CD8-positive, alpha-beta memory T cell (primary cell): ENCODE data around the gene EWSR1. TPM values are rescaled to one million over a fixed set of nuclear protein-coding genes. Genes with fewer than 3 reads are reported as not detected.

Experiments used
- CTCF ChIA-PET: fragments of 350-600 bp; sonication (Branson Sonifier 250); formaldehyde crosslinking; loops from one replicate; lab custom pipeline; 2021; ENCODE audit warnings: antibody characterized with exemption; lab: Charles Lee
- POLR2A ChIA-PET: fragments of 350-600 bp; sonication (Branson Sonifier 250); formaldehyde crosslinking; loops from one replicate; lab custom pipeline; 2021; ENCODE audit warnings: antibody characterized with exemption; lab: Charles Lee
- DNase-seq, 5 donors: peaks; one replicate each; pipeline versions ENCODE4 v3.0.0 to v3.0.0-alpha.2; 2020 to 2022; ENCODE audit warnings: mixed read lengths in 1 of 5
- H3K27ac ChIP-seq: one replicate; pipeline ENCODE4 v1.7.0; 2013; ENCODE audit warnings: low read depth, mild to moderate bottlenecking, low read length, moderate library complexity
- H3K27me3 ChIP-seq: 2 replicates; pipeline ENCODE4 v1.7.0; 2013; ENCODE audit warnings: low read length, mild to moderate bottlenecking; ENCODE audit not compliant: insufficient read depth, poor library complexity, severe bottlenecking
- H3K36me3 ChIP-seq: 2 replicates; pipeline ENCODE4 v1.7.0; 2013; ENCODE audit warnings: mild to moderate bottlenecking, low read length, moderate library complexity; ENCODE audit not compliant: insufficient read depth
- H3K4me1 ChIP-seq: 2 replicates; pipeline ENCODE4 v1.7.0; 2013; ENCODE audit warnings: mild to moderate bottlenecking, low read length, moderate library complexity; ENCODE audit not compliant: insufficient read depth
- H3K4me3 ChIP-seq: 2 replicates; pipeline ENCODE4 v1.7.0; 2013; ENCODE audit warnings: mild to moderate bottlenecking, low read length
- H3K9me3 ChIP-seq: 2 replicates; pipeline ENCODE4 v1.7.0; 2013; ENCODE audit warnings: mild to moderate bottlenecking, low read length
- H3K27ac Mint-ChIP-seq, 8 donors: one replicate each; pipeline ENCODE4 v1.8.0; 2020 to 2021; ENCODE audit warnings: mixed read lengths in 8 of 8, mild to moderate bottlenecking in 6 of 8, inconsistent platforms in 3 of 8, moderate library complexity in 3 of 8
- H3K27me3 Mint-ChIP-seq, 2 donors: one replicate each; pipeline ENCODE4 v1.8.0; 2020 to 2021; ENCODE audit warnings: mixed read lengths in 2 of 2, mild to moderate bottlenecking in 1 of 2, moderate library complexity in 1 of 2
- H3K36me3 Mint-ChIP-seq, 3 donors: one replicate each; pipeline ENCODE4 v1.8.0; 2020 to 2021; ENCODE audit warnings: mixed read lengths in 3 of 3, inconsistent platforms in 1 of 3, mild to moderate bottlenecking in 1 of 3
- H3K4me1 Mint-ChIP-seq, 3 donors: one replicate each; pipeline ENCODE4 v1.8.0; 2020 to 2021; ENCODE audit warnings: mixed read lengths in 3 of 3, inconsistent platforms in 1 of 3, mild to moderate bottlenecking in 1 of 3
- H3K4me3 Mint-ChIP-seq, 7 donors: one replicate each; pipeline ENCODE4 v1.8.0; 2020 to 2021; ENCODE audit warnings: mixed read lengths in 7 of 7, mild to moderate bottlenecking in 6 of 7, moderate library complexity in 4 of 7, inconsistent platforms in 2 of 7
- H3K9me3 Mint-ChIP-seq, 5 donors: one replicate each; pipeline ENCODE4 v1.8.0; 2020 to 2022; ENCODE audit warnings: mixed read lengths in 5 of 5, mild to moderate bottlenecking in 3 of 5, moderate library complexity in 2 of 5, inconsistent platforms in 1 of 5
- polyA plus RNA-seq: library from polyadenylated mRNA; unstranded; fragments of 300-500 nt; fragmentation: Illumina TruSeq; gene quantifications from one replicate; pipeline ENCODE4 v1.2.3, GENCODE V29; 2021
- total RNA-seq, 2 experiments: library from RNA; stranded (reverse); gene quantifications; one replicate each; pipeline ENCODE4 v1.2.3, GENCODE V29; 2021

The EWSR1 gene
- total and polyA plus RNA-seq, 3 experiments from 2014 or later = 219 to 327 (median 312) TPM

DNA sequence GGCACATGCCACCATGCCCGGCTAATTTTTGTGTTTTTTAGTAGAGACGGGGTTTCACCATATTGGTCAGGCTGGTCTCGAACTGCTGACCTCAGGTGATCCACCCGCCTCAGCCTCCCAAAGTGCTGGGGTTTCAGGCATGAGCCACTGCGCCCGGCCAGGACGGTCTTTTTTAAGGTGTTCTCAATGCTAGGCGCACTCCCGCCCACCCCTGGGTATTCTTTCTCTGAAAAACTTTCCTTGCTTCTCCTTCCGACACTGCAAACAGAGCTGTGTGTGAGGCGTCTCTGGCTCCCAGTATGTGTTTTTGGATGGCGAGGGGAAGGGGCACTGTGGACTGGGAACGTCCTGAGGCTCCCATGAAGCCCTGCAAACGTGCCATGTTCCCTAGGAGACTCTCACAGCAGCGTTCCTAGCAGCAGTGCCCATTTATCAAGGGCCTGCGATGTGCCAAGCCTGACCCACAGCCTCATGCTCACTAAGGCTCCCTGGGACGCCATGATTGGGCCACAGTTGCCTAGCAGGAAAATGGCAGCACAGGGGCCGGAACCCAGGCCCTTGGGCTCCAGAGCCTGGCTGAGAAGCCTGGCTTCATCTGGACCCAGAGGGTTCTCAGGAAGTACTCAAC is 49.9 kb downstream of the EWSR1 start:
- Histone ChIP-seq H3K4me1 (peaks cover 11% of the 10 kb centered on the region), H3K9me3 (no peaks in the 10 kb centered on the region), H3K36me3 (no peaks in the 10 kb centered on the region), H3K27ac (no peak overlapping the region), H3K27me3 (peaks cover 15% of the 10 kb centered on the region), H3K4me3 (no peak overlapping the region)
- no peaks in the 10 kb centered on the region for H3K9me3 Mint-ChIP-seq
- POLR2A ChIA-PET = no interaction called here
- H3K4me3 Mint-ChIP-seq = peak overlapping the region in 1 of 7 donors; percentile 40
- peaks cover 21 to 29% of the 10 kb centered on the region in 2 donors for H3K27me3 Mint-ChIP-seq
- H3K4me1 Mint-ChIP-seq = peaks cover 13 to 24% (median 15%) of the 10 kb centered on the region in 3 donors
- CTCF ChIA-PET = no interaction called here
- DNase-seq = no peak
- no peaks in the 10 kb centered on the region for H3K36me3 Mint-ChIP-seq
- no peak overlapping the region for H3K27ac Mint-ChIP-seq

DNA sequence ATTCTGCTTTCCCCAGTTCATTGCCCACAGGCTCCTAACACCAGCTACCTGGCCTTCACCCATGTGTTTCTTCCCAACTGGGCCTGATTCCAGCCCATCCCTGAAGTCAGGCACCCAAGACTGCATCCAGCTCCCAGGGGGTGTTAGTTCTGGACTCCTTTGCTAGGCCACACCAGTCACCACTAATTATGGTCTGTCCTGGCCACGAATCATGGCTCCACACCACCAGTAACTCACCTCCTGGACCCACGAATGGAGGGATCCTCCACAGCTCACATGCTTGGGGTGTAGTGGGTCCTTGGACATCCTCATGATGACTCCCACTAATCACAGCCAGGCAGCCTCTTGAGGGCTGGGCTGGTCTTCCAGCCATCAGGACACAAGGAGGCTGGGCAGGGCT is 51.0 kb downstream of the EWSR1 start:
- DNase-seq = no peak
- Mint-ChIP-seq H3K27me3 (peaks cover 14 to 17% of the 10 kb centered on the region in 2 donors), H3K4me1 (peaks cover 7 to 14% (median 11%) of the 10 kb centered on the region in 3 donors), H3K9me3 (no peaks in the 10 kb centered on the region), H3K27ac (no peak overlapping the region), H3K36me3 (no peaks in the 10 kb centered on the region), H3K4me3 (no peak overlapping the region)
- CTCF ChIA-PET = no interaction called here
- Histone ChIP-seq H3K36me3 (no peaks in the 10 kb centered on the region), H3K27me3 (peaks cover 6% of the 10 kb centered on the region), H3K27ac (no peak overlapping the region), H3K9me3 (no peaks in the 10 kb centered on the region), H3K4me3 (no peak overlapping the region), H3K4me1 (peaks cover 7% of the 10 kb centered on the region)
- POLR2A ChIA-PET = no interaction called here

DNA sequence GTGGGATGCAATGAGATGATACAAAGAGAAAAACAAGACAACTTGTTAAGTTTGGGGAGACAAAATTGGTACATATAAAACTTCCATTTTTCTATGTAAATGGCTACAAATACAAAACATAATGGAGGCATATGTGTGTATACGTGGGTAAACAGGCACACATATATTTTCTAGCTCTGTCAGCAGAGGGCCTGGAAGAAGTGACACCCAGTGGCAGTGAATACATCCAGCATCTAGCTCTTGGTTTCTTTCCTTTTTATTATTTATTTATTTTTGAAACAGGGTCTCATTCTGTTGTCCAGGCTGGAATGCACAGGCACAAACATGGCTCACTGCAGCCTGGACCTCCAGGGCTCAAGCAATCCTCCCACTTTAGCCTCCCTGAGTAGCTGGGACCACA is 52.5 kb downstream of the EWSR1 start:
- Mint-ChIP-seq H3K27me3 (peaks cover 8 to 9% of the 10 kb centered on the region in 2 donors), H3K9me3 (no peaks in the 10 kb centered on the region), H3K4me3 (no peak overlapping the region), H3K4me1 (peaks cover 0 to 6% (median 5%) of the 10 kb centered on the region in 3 donors), H3K27ac (peak overlapping the region in 1 of 8 donors; percentile 65), H3K36me3 (no peaks in the 10 kb centered on the region)
- H3K9me3 ChIP-seq = no peaks in the 10 kb centered on the region
- H3K36me3 ChIP-seq = no peaks in the 10 kb centered on the region
- H3K27me3 ChIP-seq = no peaks in the 10 kb centered on the region
- DNase-seq = no peak
- ChIA-PET POLR2A (no interaction called here), CTCF (no interaction called here)
- H3K4me3 ChIP-seq = no peak overlapping the region
- no peaks in the 10 kb centered on the region for H3K4me1 ChIP-seq
- no peak overlapping the region for H3K27ac ChIP-seq

DNA sequence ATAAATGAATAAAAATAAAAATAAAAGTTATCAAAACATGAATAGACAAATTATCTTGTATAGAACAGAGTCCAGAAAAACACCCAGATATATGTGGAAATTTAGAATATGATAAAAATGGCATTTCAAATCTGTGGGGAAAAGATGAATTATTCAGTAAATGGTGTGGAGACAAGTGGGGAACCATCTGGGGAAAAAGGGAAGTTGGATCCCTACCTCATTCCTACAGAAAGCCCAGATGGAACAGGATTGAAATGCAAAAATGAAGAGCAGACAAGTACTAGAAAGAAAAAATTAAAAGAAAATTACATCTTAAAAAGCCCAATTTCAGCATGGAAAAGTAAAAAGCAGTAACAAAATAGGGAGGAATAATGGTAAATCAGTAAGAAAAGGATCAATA is 55.6 kb downstream of the EWSR1 start:
- no peaks in the 10 kb centered on the region for H3K27me3 ChIP-seq
- H3K4me3 ChIP-seq = no peak overlapping the region
- CTCF ChIA-PET = no interaction called here
- H3K27ac ChIP-seq = no peak overlapping the region
- DNase-seq = no peak
- Mint-ChIP-seq H3K9me3 (no peaks in the 10 kb centered on the region), H3K36me3 (peaks cover 0 to 19% (median 0%) of the 10 kb centered on the region in 3 donors), H3K4me3 (no peak overlapping the region), H3K27ac (peak overlapping the region in 2 of 8 donors; percentile 19 to 85), H3K27me3 (no peaks in the 10 kb centered on the region), H3K4me1 (no peaks in the 10 kb centered on the region)
- H3K36me3 ChIP-seq = no peaks in the 10 kb centered on the region
- POLR2A ChIA-PET = no interaction called here
- H3K9me3 ChIP-seq = no peaks in the 10 kb centered on the region
- H3K4me1 ChIP-seq = no peaks in the 10 kb centered on the region

DNA sequence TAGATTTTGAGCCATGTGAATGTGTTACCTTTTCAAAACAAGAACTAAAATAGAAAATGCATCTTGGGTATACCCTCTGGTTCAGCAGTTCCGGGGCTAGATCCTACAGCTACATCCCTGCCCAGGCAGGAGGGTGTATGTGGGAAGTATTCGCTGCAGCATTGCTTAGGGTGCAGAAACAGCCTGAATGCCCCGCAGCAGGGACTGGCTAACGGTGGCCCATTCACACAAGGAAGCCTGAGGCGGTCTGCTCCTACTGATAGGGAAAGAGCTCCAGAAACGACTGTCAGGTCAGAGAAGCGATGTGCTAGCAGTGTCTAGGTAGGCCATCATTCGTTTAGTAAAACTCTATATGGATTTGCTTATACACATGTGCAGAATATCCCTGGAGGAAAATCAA is 57.3 kb downstream of the EWSR1 start:
- no peaks in the 10 kb centered on the region for H3K4me1 Mint-ChIP-seq
- Histone ChIP-seq H3K9me3 (no peaks in the 10 kb centered on the region), H3K4me1 (no peaks in the 10 kb centered on the region), H3K27me3 (no peaks in the 10 kb centered on the region), H3K36me3 (no peaks in the 10 kb centered on the region), H3K27ac (no peak overlapping the region), H3K4me3 (no peak overlapping the region)
- H3K4me3 Mint-ChIP-seq = no peak overlapping the region
- H3K27ac Mint-ChIP-seq = peak overlapping the region in 3 of 8 donors; percentile 6 to 47 (median 45)
- CTCF ChIA-PET = no interaction called here
- H3K9me3 Mint-ChIP-seq = no peaks in the 10 kb centered on the region
- DNase-seq = no peak
- H3K36me3 Mint-ChIP-seq = peaks cover 0 to 34% (median 2%) of the 10 kb centered on the region in 3 donors
- H3K27me3 Mint-ChIP-seq = no peaks in the 10 kb centered on the region
- POLR2A ChIA-PET = no interaction called here

DNA sequence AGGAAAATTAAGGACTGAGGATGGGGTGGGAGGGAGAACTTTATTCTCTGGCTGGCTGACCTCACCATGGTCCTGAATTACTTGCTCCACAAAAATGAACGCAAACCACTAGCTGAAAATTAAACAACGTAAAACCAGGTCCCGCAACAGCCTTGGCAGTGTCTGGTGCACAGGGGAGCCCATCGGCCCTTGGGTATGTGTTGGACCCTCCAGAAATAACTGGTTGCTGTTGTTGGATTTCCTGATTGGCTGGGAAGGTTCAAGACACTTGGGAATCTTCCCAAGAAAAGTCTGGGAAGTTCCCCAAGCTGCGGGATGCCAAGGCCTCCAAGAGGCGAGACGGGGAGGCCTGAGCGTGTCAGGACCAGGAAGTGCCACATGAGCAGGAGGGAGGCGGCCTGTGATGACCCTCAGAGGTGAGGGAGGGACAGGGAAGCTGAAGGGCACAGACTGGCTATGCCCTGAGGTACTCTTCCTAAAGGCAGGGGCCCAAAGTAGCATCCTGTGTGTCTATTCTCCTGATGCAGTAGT is 57.8 kb downstream of the EWSR1 start:
- peaks cover 0 to 39% (median 2%) of the 10 kb centered on the region in 3 donors for H3K36me3 Mint-ChIP-seq
- no peaks in the 10 kb centered on the region for H3K27me3 ChIP-seq
- H3K27ac Mint-ChIP-seq = peak overlapping the region in 1 of 8 donors; percentile 6
- POLR2A ChIA-PET = no interaction called here
- no peak overlapping the region for H3K4me3 ChIP-seq
- H3K4me1 ChIP-seq = no peaks in the 10 kb centered on the region
- CTCF ChIA-PET = no interaction called here
- no peak overlapping the region for H3K27ac ChIP-seq
- no peaks in the 10 kb centered on the region for H3K27me3 Mint-ChIP-seq
- H3K36me3 ChIP-seq = no peaks in the 10 kb centered on the region
- H3K4me1 Mint-ChIP-seq = no peaks in the 10 kb centered on the region
- H3K9me3 Mint-ChIP-seq = no peaks in the 10 kb centered on the region
- no peak overlapping the region for H3K4me3 Mint-ChIP-seq
- no peak for DNase-seq
- H3K9me3 ChIP-seq = no peaks in the 10 kb centered on the region

DNA sequence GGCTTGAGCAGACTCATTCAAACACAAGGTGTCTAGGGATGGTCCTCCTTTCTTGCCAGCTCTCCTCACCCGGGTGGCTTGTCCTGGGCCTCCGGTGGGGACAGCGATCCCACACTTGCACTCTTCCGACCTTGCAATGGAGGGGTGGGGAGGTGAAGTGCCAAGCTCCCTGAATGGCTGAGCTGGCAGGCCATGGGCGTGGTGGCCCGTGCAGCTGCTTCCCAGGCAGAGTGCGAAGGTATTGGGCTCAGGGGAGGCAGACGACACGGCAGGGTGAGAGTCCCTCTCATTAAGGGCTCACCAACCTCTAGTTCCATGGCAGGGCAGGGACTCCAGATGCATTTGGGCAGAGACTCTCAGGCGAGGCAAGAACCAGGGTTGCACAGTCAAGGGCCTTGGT is 58.4 kb downstream of the EWSR1 start:
- Mint-ChIP-seq H3K9me3 (no peaks in the 10 kb centered on the region), H3K27me3 (no peaks in the 10 kb centered on the region), H3K4me3 (no peak overlapping the region), H3K27ac (peak overlapping the region in 1 of 8 donors; percentile 29), H3K4me1 (no peaks in the 10 kb centered on the region), H3K36me3 (peaks cover 0 to 45% (median 2%) of the 10 kb centered on the region in 3 donors)
- ChIA-PET CTCF (no interaction called here), POLR2A (no interaction called here)
- H3K27ac ChIP-seq = no peak overlapping the region
- H3K4me1 ChIP-seq = no peaks in the 10 kb centered on the region
- no peaks in the 10 kb centered on the region for H3K36me3 ChIP-seq
- no peaks in the 10 kb centered on the region for H3K27me3 ChIP-seq
- H3K9me3 ChIP-seq = no peaks in the 10 kb centered on the region
- no peak for DNase-seq
- no peak overlapping the region for H3K4me3 ChIP-seq

DNA sequence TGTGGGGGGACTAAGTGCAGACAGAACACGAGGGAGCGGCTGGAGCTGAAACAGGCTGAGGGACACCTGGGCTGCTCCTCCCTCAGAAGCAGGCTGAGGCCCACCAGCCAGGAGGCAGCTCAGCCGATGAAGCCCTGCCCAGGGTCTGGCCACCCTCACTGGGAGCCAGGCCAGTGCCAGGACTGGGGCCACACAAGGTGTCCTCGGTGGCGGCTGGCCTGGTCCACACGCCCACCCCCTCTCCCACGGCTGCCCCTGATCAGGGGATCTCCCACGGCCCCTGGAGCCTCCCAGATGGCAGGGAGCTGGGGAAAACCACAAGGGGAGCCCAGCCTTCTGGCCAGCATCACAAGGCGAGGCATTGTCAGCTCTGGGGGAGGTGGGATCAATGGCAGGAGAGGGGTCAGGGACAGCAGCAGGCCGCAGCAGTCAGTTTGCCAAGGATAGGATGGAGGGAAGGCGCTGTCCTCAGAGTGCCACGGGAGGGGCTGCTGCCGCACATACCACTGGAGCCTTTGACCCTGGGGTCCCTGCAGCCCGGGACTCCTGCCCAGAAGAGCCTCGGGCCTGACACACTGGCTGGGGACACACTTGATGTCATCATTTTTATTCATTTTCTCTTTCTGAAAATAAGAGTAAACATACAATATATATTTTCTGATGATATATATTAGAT is 59.2 kb downstream of the EWSR1 start:
- Mint-ChIP-seq H3K4me1 (no peaks in the 10 kb centered on the region), H3K27ac (no peak overlapping the region), H3K9me3 (no peaks in the 10 kb centered on the region), H3K36me3 (peaks cover 0 to 52% (median 2%) of the 10 kb centered on the region in 3 donors), H3K4me3 (no peak overlapping the region), H3K27me3 (no peaks in the 10 kb centered on the region)
- no peaks in the 10 kb centered on the region for H3K27me3 ChIP-seq
- H3K4me1 ChIP-seq = no peaks in the 10 kb centered on the region
- no peaks in the 10 kb centered on the region for H3K36me3 ChIP-seq
- H3K9me3 ChIP-seq = no peaks in the 10 kb centered on the region
- H3K4me3 ChIP-seq = no peak overlapping the region
- ChIA-PET CTCF (no interaction called here), POLR2A (no interaction called here)
- no peak for DNase-seq
- no peak overlapping the region for H3K27ac ChIP-seq
